HEK293T (cell line): ENCODE data around the gene TIAM1.

Experiments used
- CTCF ChIA-PET: fragments of 350-600 bp; formaldehyde crosslinking; extraction: SDS; loops from one replicate; lab custom pipeline; 2021; ENCODE audit warnings: antibody characterized with exemption, inconsistent platforms; lab: Yijun Ruan, JAX
- POLR2A ChIA-PET: fragments of 350-600 bp; formaldehyde crosslinking; extraction: SDS; loops from one replicate; lab custom pipeline; 2020; ENCODE audit warnings: antibody characterized with exemption, inconsistent platforms; lab: Yijun Ruan, JAX
- DNase-seq: peaks from one replicate; pipeline ENCODE4 v3.0.0; 2012; ENCODE audit warnings: mixed read lengths; ENCODE audit errors: extremely low spot score
- ARNT ChIP-seq: fragments of 450-650 bp; IDR thresholded peaks from 2 replicates; pipeline ENCODE4 v1.6.1; 2017; ENCODE audit warnings: mild to moderate bottlenecking
- BHLHE40 ChIP-seq: fragments of 450-650 bp; IDR thresholded peaks from 2 replicates; pipeline ENCODE4 v1.6.1; 2016; ENCODE audit warnings: mild to moderate bottlenecking, moderate library complexity, borderline replicate concordance
- CTBP1 ChIP-seq: fragments of 450-650 bp; IDR thresholded peaks from 2 replicates; pipeline ENCODE4 v1.6.1; 2016; ENCODE audit warnings: borderline replicate concordance
- ELF4 ChIP-seq: fragments of 450-650 bp; IDR thresholded peaks from 2 replicates; pipeline ENCODE4 v1.6.1; 2017; ENCODE audit warnings: antibody characterized with exemption
- FOXA1 ChIP-seq: fragments of 450-650 bp; IDR thresholded peaks from 2 replicates; pipeline ENCODE4 v1.6.1; 2016; ENCODE audit warnings: mild to moderate bottlenecking
- FOXK2 ChIP-seq: fragments of 450-650 bp; IDR thresholded peaks from 2 replicates; pipeline ENCODE4 v1.6.1; 2016; ENCODE audit warnings: mild to moderate bottlenecking
- FOXM1 ChIP-seq: fragments of 450-650 bp; IDR thresholded peaks from 2 replicates; pipeline ENCODE4 v1.6.1; 2017; ENCODE audit warnings: mild to moderate bottlenecking, borderline replicate concordance
- HDGF ChIP-seq: fragments of 450-650 bp; IDR thresholded peaks from 2 replicates; pipeline ENCODE4 v1.6.1; 2017; ENCODE audit warnings: antibody characterized with exemption, borderline replicate concordance
- L3MBTL2 ChIP-seq: fragments of 450-650 bp; conservative IDR thresholded peaks from 2 replicates; pipeline ENCODE4 v1.6.1; 2016; ENCODE audit warnings: mild to moderate bottlenecking
- LEF1 ChIP-seq: fragments of 450-650 bp; IDR thresholded peaks from 2 replicates; pipeline ENCODE4 v1.6.1; 2017; ENCODE audit warnings: mild to moderate bottlenecking, borderline replicate concordance
- NFRKB ChIP-seq: fragments of 450-650 bp; IDR thresholded peaks from 2 replicates; pipeline ENCODE4 v1.6.1; 2016; ENCODE audit warnings: mild to moderate bottlenecking, moderate library complexity
- SP1 ChIP-seq: fragments of 450-650 bp; IDR thresholded peaks from 2 replicates; pipeline ENCODE4 v1.6.1; 2017
- SUZ12 ChIP-seq: fragments of 450-650 bp; IDR thresholded peaks from 2 replicates; pipeline ENCODE4 v1.6.1; 2016; ENCODE audit warnings: mild to moderate bottlenecking
- TARDBP ChIP-seq: fragments of 450-650 bp; IDR thresholded peaks from 2 replicates; pipeline ENCODE4 v1.6.1; 2016
- ZNF384 ChIP-seq: fragments of 450-650 bp; IDR thresholded peaks from 2 replicates; pipeline ENCODE4 v1.6.1; 2016
- TF ChIP-seq, protein P1 (sequence below): fragments of 450-650 bp; IDR thresholded peaks from 2 replicates; pipeline ENCODE4 v1.6.1; 2016

Gene TIAM1

DNA sequence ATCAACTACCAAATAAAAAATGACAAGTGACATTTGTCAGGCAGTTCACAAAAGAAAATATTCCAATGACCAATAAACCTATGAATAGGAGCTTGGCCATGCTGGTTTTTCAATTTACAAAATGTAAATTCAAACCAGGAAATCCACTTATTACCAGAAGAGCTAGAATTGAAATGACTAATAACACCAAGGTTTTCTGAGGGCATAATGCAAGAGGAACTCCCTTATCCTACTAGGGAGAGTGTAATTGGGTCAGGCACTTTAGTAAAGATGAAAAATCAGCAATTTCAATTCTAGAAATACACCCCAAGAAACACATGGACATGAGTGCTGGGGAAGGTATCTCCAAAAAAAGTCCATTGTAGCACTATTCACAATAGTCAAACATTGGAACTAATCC lies 16.7 kb upstream of the TIAM1 start:
- ChIA-PET POLR2A (no interaction called here), CTCF (interaction anchor here (0.6 kb wide), 1 partner anchor 45 kb away, joined by 3 read pairs; no protein-coding TSS in a partner anchor)
- TF ChIP-seq ZNF384 = no peak
- no peak for TF ChIP-seq FOXK2
- DNase-seq = no peak

DNA sequence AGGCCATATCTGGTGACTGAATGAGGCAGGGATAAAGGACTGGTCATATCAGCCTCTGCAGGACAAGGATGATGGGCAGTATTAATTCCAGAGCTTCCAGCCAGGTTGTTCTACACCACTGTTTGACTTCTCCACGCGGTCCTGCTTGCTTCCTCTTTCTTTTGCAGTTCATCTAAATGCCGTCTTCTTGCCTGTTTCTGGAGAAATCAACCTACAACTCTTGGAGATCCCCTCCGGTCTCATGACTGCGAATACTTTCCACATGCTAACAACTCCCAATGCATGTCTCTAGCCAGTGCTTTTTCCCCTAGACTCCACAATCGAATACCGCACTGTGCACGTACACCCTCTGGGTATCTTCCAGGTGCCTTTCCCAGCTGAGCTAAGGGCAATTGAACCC lies 14.1 kb upstream of the TIAM1 start:
- ChIA-PET CTCF (no interaction called here), POLR2A (no interaction called here)
- no peak for DNase-seq
- no peak for TF ChIP-seq ARNT
- no peak for TF ChIP-seq ELF4
- no peak for TF ChIP-seq CTBP1
- no peak for TF ChIP-seq SUZ12
- TF ChIP-seq L3MBTL2 = no peak
- no peak for TF ChIP-seq BHLHE40
- TF ChIP-seq HDGF = no peak
- no peak for TF ChIP-seq ZNF384
- no peak for TF ChIP-seq TARDBP
- TF ChIP-seq FOXA1 = no peak
- TF ChIP-seq, protein P1, sequence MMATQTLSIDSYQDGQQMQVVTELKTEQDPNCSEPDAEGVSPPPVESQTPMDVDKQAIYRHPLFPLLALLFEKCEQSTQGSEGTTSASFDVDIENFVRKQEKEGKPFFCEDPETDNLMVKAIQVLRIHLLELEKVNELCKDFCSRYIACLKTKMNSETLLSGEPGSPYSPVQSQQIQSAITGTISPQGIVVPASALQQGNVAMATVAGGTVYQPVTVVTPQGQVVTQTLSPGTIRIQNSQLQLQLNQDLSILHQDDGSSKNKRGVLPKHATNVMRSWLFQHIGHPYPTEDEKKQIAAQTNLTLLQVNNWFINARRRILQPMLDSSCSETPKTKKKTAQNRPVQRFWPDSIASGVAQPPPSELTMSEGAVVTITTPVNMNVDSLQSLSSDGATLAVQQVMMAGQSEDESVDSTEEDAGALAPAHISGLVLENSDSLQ = no peak
- TF ChIP-seq SP1 = no peak
- no peak for TF ChIP-seq FOXM1
- no peak for TF ChIP-seq FOXK2
- TF ChIP-seq LEF1 = no peak
- TF ChIP-seq NFRKB = no peak

DNA sequence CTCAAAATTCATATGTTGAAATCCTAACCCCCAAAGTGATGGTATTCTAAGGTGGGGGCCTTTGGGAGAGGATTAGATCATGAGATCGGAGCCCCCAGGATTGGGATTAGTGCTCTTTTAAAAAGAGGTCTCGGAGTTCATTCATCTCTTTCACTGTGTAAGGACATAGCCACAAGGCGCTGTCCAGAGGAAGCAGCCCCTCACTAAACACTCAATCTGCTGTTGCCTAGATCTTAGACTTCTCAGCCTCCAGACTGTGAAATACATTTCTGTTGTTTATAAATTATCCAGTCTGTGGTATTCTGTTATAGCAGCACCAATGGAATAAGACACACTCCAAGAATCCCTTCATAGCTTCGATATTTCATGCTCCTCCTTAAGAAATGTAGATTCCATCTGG lies 12.4 kb upstream of the TIAM1 start:
- TF ChIP-seq NFRKB (no peak), BHLHE40 (no peak), TARDBP (no peak), FOXA1 (no peak), LEF1 (no peak), FOXM1 (no peak), FOXK2 (no peak), SUZ12 (no peak), ELF4 (no peak), L3MBTL2 (no peak)
- TF ChIP-seq, protein P1 = no peak
- ChIA-PET CTCF (no interaction called here), POLR2A (no interaction called here)
- DNase-seq = no peak

DNA sequence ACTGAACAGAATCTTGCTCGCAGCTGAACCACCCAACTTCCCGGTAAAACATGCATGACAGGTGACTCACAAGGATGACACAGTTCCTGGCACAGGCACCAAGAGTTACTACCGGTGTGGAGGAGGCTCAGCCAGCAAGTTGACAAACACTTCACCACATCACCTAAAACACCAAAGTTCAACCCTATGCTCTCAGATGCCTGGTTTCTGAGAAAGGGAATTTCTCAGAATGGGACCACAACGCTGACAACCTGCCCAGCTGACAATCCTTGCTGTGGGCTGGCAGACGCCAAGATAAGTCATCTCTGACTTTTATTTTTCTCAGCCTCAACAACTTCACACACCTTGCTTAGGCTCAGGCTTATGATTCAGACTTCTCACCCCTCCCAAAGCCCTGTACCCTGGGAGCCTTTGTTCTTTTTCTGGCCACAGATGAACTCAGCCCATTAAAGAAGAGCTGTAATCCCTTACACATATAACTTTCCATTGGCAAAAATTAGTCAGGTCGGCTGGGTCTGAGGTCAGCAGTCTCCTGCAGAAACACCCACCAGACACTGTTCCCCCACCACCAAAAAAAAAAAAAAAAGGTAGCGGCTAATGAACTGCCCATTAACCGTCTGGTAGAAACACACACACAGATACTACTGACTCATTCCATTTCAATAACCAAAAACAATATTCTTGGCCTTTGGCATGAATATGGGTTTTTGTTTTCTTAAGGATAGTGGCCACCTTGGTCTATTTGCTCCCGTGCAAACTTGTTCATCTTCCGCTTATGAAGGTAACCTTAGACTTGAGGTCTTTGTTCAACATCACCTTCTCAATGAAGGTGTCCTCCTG lies 10.8 kb upstream of the TIAM1 start:
- CTCF ChIA-PET = no interaction called here
- DNase-seq = no peak
- POLR2A ChIA-PET = no interaction called here
- no peak for TF ChIP-seq FOXM1
- TF ChIP-seq ZNF384 = no peak
- TF ChIP-seq BHLHE40 = no peak
- no peak for TF ChIP-seq L3MBTL2
- TF ChIP-seq, protein P1 = no peak
- no peak for TF ChIP-seq FOXA1
- TF ChIP-seq HDGF = no peak
- TF ChIP-seq ELF4 = no peak
- TF ChIP-seq SUZ12 = no peak
- TF ChIP-seq LEF1 = no peak
- TF ChIP-seq FOXK2 = no peak
- no peak for TF ChIP-seq ARNT
- no peak for TF ChIP-seq NFRKB
- TF ChIP-seq TARDBP = no peak

DNA sequence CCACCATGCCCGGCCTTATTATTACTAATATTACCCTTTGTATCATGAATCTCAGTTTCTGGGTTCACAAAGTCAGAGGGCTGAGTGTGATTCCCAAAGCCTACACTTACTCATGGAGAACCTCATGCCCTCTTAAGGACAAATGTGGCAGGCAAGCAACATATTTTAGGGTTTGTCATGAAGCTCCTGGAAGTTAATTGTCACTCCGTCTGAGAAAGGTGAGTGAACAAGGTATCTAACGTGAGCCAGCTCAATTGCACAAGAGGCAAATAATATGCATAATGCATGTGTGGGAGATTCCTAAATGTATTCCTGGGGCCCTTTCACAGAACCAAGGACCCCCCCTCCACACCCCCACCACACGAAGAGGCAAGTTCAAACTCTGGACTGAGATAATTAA lies 10.1 kb upstream of the TIAM1 start:
- POLR2A ChIA-PET = no interaction called here
- CTCF ChIA-PET = no interaction called here
- no peak for DNase-seq
- TF ChIP-seq FOXM1 (no peak), LEF1 (no peak), NFRKB (no peak), FOXA1 (no peak), FOXK2 (no peak)

DNA sequence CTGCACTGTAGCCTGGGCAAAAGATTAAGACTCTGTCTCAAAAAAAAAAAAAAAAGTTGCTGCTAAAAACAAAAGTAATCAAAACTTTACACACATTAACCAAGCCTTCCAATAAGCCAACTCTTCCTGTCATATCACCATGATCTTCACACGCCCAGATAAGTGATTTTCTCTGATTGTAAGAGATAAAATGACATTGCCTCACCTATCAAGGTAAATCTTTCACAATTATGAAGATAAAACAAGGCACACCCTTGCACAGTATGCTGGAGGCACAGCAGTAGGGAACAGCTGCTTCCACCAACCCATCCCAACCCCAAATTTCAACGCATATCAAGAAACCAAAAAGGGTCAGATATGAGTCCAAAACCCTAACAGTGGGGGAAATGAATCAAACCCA lies 8.8 kb upstream of the TIAM1 start:
- no peak for DNase-seq
- POLR2A ChIA-PET = no interaction called here
- TF ChIP-seq ELF4 = no peak
- TF ChIP-seq CTBP1 = no peak
- TF ChIP-seq LEF1 = no peak
- no peak for TF ChIP-seq ZNF384
- TF ChIP-seq SP1 = no peak
- no peak for TF ChIP-seq FOXM1
- TF ChIP-seq, protein P1 = no peak
- TF ChIP-seq ARNT = no peak
- TF ChIP-seq FOXK2 = no peak
- TF ChIP-seq NFRKB = no peak
- TF ChIP-seq SUZ12 = no peak
- TF ChIP-seq L3MBTL2 = no peak
- no peak for TF ChIP-seq HDGF
- no peak for TF ChIP-seq TARDBP
- TF ChIP-seq FOXA1 = no peak
- TF ChIP-seq BHLHE40 = no peak
- CTCF ChIA-PET = no interaction called here
